ENCODE data around the gene TMEM52. TPM values are rescaled to one million over a fixed set of nuclear protein-coding genes. Genes with fewer than 3 reads are reported as not detected.

TMEM52 gene
- total RNA-seq, 2 experiments from 2014 or later: not detected

- ATAC-seq (ENCODE audit: low read depth) (no peak), DNase-seq (no peak)
- H3K4me3 Mint-ChIP-seq: no peak overlapping the region
- H3K9me3 Mint-ChIP-seq: peaks cover 2% of the 10 kb centered on the region
- H3K36me3 Mint-ChIP-seq: peaks cover 34% of the 10 kb centered on the region
- POLR2A ChIA-PET: no interaction called here
- H3K27ac Mint-ChIP-seq: no peak overlapping the region
- peaks cover 15% of the 10 kb centered on the region for H3K4me1 Mint-ChIP-seq
- H3K27me3 Mint-ChIP-seq: no peaks in the 10 kb centered on the region
These were observed 49.6 kb downstream of the TMEM52 start for GRCh38 chr1:1869469-1869868.

Other genes starting within 250 kb of the TMEM52 start
- gene SLC35E2B, start 226.5 kb downstream of the TMEM52 start, total RNA-seq: 10 to 100 TPM; 75.3 to 77.0 TPM
- 100 to 1,000 TPM; 104 to 106 TPM for gene CDK11A, start 194.9 kb downstream of the TMEM52 start, total RNA-seq
- gene NADK, start 140.8 kb downstream of the TMEM52 start, total RNA-seq: 10 to 100 TPM; 69.7 to 74.3 TPM
- 100 to 1,000 TPM; 353 to 372 TPM for gene GNB1, start 28.2 kb downstream of the TMEM52 start, total RNA-seq
- under 1 TPM in 1 of 2 experiments, not detected in 1; 0.82 TPM for gene CALML6, start 4.0 kb downstream of the TMEM52 start, total RNA-seq
- not detected for gene CFAP74, start 84.5 kb upstream of the TMEM52 start, total RNA-seq
- gene GABRD, start 100.1 kb upstream of the TMEM52 start, total RNA-seq: not detected
- 10 to 100 TPM; 24.3 to 24.4 TPM for gene PRKCZ, start 131.1 kb upstream of the TMEM52 start, total RNA-seq

Measured in activated naive CD8-positive, alpha-beta T cell treated with anti-CD3 and anti-CD28 coated beads, Interleukin-2, amount 10 ng/mL, durations not matched to agents 7 days and 5 days (primary cell).